Small intestine (tissue), 7 donors: ENCODE measurements around the gene SORBS1. TPM values are rescaled to one million over a fixed set of nuclear protein-coding genes. Genes with fewer than 3 reads are reported as not detected.

Source experiments
- DNase-seq, 2 donors: peaks; one replicate each; pipeline versions ENCODE4 v3.0.0 to v3.0.0-alpha.2; 2013
- FAIRE-seq: peaks from 2 replicates; lab custom pipeline; 2012; peaks lifted over from hg19 to GRCh38; lab: Jason Lieb, UNC
- H3K27ac ChIP-seq, 3 donors: one replicate each; pipeline ENCODE4 v1.5.1; 2013; ENCODE audit warnings: low read length in 2 of 3, mild to moderate bottlenecking in 2 of 3, control low read depth in 1 of 3, inconsistent platforms in 1 of 3, low read depth in 1 of 3, moderate library complexity in 1 of 3
- H3K27me3 ChIP-seq, 3 donors: one replicate each; pipeline ENCODE4 v1.6.1; 2013; ENCODE audit warnings: low read length in 3 of 3, inconsistent platforms in 1 of 3; ENCODE audit not compliant: control insufficient read depth in 3 of 3, insufficient read depth in 3 of 3
- H3K36me3 ChIP-seq, 3 donors: one replicate each; pipeline ENCODE4 v1.6.1; 2013; ENCODE audit warnings: low read length in 3 of 3, inconsistent platforms in 1 of 3, low read depth in 1 of 3, mild to moderate bottlenecking in 1 of 3, moderate library complexity in 1 of 3; ENCODE audit not compliant: control insufficient read depth in 3 of 3, insufficient read depth in 2 of 3
- H3K4me1 ChIP-seq, 3 donors: one replicate each; pipeline ENCODE4 v1.6.1; 2013; ENCODE audit warnings: low read length in 2 of 3, inconsistent platforms in 1 of 3, low read depth in 1 of 3, mild to moderate bottlenecking in 1 of 3, moderate library complexity in 1 of 3; ENCODE audit not compliant: control insufficient read depth in 3 of 3, insufficient read depth in 2 of 3
- H3K4me3 ChIP-seq, 3 donors: one replicate each; pipeline ENCODE4 v1.5.1; 2013; ENCODE audit warnings: low read length in 3 of 3, control low read depth in 1 of 3, inconsistent platforms in 1 of 3, low read depth in 1 of 3, mild to moderate bottlenecking in 1 of 3, moderate library complexity in 1 of 3
- H3K9me3 ChIP-seq, 2 donors: one replicate each; pipeline ENCODE4 v1.6.1; 2013; ENCODE audit warnings: low read depth in 1 of 2, low read length in 1 of 2; ENCODE audit not compliant: control insufficient read depth in 2 of 2, insufficient read depth in 1 of 2
- WGBS, 3 donors: extraction: QIAGEN DNeasy Blood & Tissue Kit; methylation state at CpG; one replicate each; pipeline ENCODE4 v1.1.7; 2013; 5-methylcytosine and 5-hydroxymethylcytosine counted together
- polyA plus RNA-seq, 4 donors: library from polyadenylated mRNA; stranded (reverse) in 3 of 4; unstranded in 1 of 4; fragments of 200-250 nt in 3 of 4; fragments of 120-200 nt in 1 of 4; gene quantifications; one replicate each; pipeline versions ENCODE4 v1.2.1 to v1.2.3, GENCODE V29; 2013
- donor health status: healthy with polysubstance abuse.
- donor health status: control.
- donor health status: control.
- donor health status: Bipolar disorder and iron deficiency.
- donor health status: healthy.

SORBS1 gene
- polyA plus RNA-seq, 4 donors: 4.9 to 35.5 (median 20.1) TPM

- H3K36me3 ChIP-seq: no peaks in the 10 kb centered on the region
- no peak for FAIRE-seq
- no peaks in the 10 kb centered on the region for H3K9me3 ChIP-seq
- WGBS, 3 donors: 59 to 90% (median 84%) methylated on average over 7 of the region's 7 CpGs
- H3K27me3 ChIP-seq: no peaks in the 10 kb centered on the region
- no peak overlapping the region for H3K4me3 ChIP-seq
- no peak overlapping the region for H3K27ac ChIP-seq
- H3K4me1 ChIP-seq: no peaks in the 10 kb centered on the region
- no peak for DNase-seq
Measured at GRCh38 chr10:95572131-95572820, 11.1 kb upstream of the SORBS1 start.

GRCh38 chr10:95571390-95571789 lies 10.2 kb upstream of the SORBS1 start:
- no peak for FAIRE-seq

GRCh38 chr10:95569368-95569767 lies 8.2 kb upstream of the SORBS1 start:
- no peaks in the 10 kb centered on the region for H3K9me3 ChIP-seq
- H3K27me3 ChIP-seq: no peaks in the 10 kb centered on the region
- H3K27ac ChIP-seq: no peak overlapping the region
- H3K36me3 ChIP-seq: no peaks in the 10 kb centered on the region
- no peak for DNase-seq
- H3K4me3 ChIP-seq: no peak overlapping the region
- no peak for FAIRE-seq
- H3K4me1 ChIP-seq: no peaks in the 10 kb centered on the region

More at GRCh38 chr10:95571390-95571789, 10.2 kb upstream of the SORBS1 start:
- no peaks in the 10 kb centered on the region for H3K4me1 ChIP-seq
- H3K27ac ChIP-seq: no peak overlapping the region
- H3K36me3 ChIP-seq: no peaks in the 10 kb centered on the region
- no peak for DNase-seq
- H3K4me3 ChIP-seq: no peak overlapping the region
- 89 to 96% (median 93%) methylated on average over 4 of the region's 4 CpGs for WGBS, 3 donors
- H3K9me3 ChIP-seq: no peaks in the 10 kb centered on the region
- no peaks in the 10 kb centered on the region for H3K27me3 ChIP-seq

- FAIRE-seq (no peak), DNase-seq (peak in 1 of 2 donors; percentile 24)
- no peaks in the 10 kb centered on the region for H3K9me3 ChIP-seq
- H3K4me3 ChIP-seq: no peak overlapping the region
- H3K27ac ChIP-seq: no peak overlapping the region
- 65 to 69% (median 68%) methylated on average over 5 of the region's 5 CpGs for WGBS, 3 donors
- no peaks in the 10 kb centered on the region for H3K27me3 ChIP-seq
- H3K4me1 ChIP-seq: peaks cover 0 to under 1% (median 0%) of the 10 kb centered on the region in 3 donors
- no peaks in the 10 kb centered on the region for H3K36me3 ChIP-seq
Measured at GRCh38 chr10:95567903-95568630, 6.9 kb upstream of the SORBS1 start.

- DNase-seq (no peak), FAIRE-seq (no peak)
- no peaks in the 10 kb centered on the region for H3K36me3 ChIP-seq
- H3K4me3 ChIP-seq: no peak overlapping the region
- 89 to 95% (median 92%) methylated on average over 6 of the region's 6 CpGs for WGBS, 3 donors
- H3K4me1 ChIP-seq: peaks cover 0 to 14% (median 2%) of the 10 kb centered on the region in 3 donors
- H3K9me3 ChIP-seq: no peaks in the 10 kb centered on the region
- H3K27ac ChIP-seq: no peak overlapping the region
- H3K27me3 ChIP-seq: no peaks in the 10 kb centered on the region
Measured at GRCh38 chr10:95566136-95566535, 5.0 kb upstream of the SORBS1 start.

- DNase-seq: no peak
- Histone ChIP-seq H3K4me3 (no peak overlapping the region), H3K4me1 (peaks cover 0 to 14% (median 2%) of the 10 kb centered on the region in 3 donors), H3K27me3 (no peaks in the 10 kb centered on the region), H3K9me3 (no peaks in the 10 kb centered on the region), H3K27ac (no peak overlapping the region), H3K36me3 (no peaks in the 10 kb centered on the region)
- WGBS, 3 donors: 66 to 85% (median 83%) methylated on average over 7 of the region's 7 CpGs
- no peak for FAIRE-seq
Measured at GRCh38 chr10:95565336-95565735, 4.2 kb upstream of the SORBS1 start.

- Histone ChIP-seq H3K4me3 (no peak overlapping the region), H3K27me3 (no peaks in the 10 kb centered on the region), H3K36me3 (no peaks in the 10 kb centered on the region), H3K4me1 (peaks cover 0 to 25% (median 2%) of the 10 kb centered on the region in 3 donors), H3K9me3 (no peaks in the 10 kb centered on the region), H3K27ac (no peak overlapping the region)
- 95 to 97% (median 97%) methylated on average over 7 of the region's 7 CpGs for WGBS, 3 donors
- FAIRE-seq (no peak), DNase-seq (no peak)
Measured at GRCh38 chr10:95564291-95564690, 3.1 kb upstream of the SORBS1 start.

GRCh38 chr10:95562341-95562965 lies 1.3 kb upstream of the SORBS1 start:
- Histone ChIP-seq H3K36me3 (no peaks in the 10 kb centered on the region), H3K4me3 (no peak overlapping the region), H3K27me3 (no peaks in the 10 kb centered on the region), H3K9me3 (no peaks in the 10 kb centered on the region), H3K4me1 (peaks cover 0 to 29% (median 2%) of the 10 kb centered on the region in 3 donors), H3K27ac (peak overlapping the region in 2 of 3 donors; percentile 42 to 76)
- FAIRE-seq (no peak), DNase-seq (peak; percentile 41 to 68)
- 20 to 49% (median 34%) methylated on average over 7 of the region's 7 CpGs for WGBS, 3 donors
